OCI-LY1 (cell line): ENCODE measurements around the gene CDC45.

Source experiments
- H2AFZ ChIP-seq: fragments of 200-600 bp; sonication (generic), shearing (Covaris generic); 2 replicates; pipeline ENCODE4 v1.6.0; 2014; ENCODE audit warnings: antibody characterized with exemption, mild to moderate bottlenecking, low read length
- H3F3A ChIP-seq: fragments of 200-600 bp; sonication (generic), shearing (Covaris generic); 2 replicates; pipeline ENCODE4 v1.6.0; 2014; ENCODE audit warnings: mild to moderate bottlenecking, antibody characterized with exemption, low read length, moderate library complexity; ENCODE audit not compliant: insufficient read depth
- H3K27ac ChIP-seq: fragments of 200-600 bp; sonication (generic); 2 replicates; pipeline ENCODE4 v1.5.1; 2014; ENCODE audit warnings: low read length, mixed run types, mild to moderate bottlenecking, low read depth; ENCODE audit not compliant: poor library complexity, severe bottlenecking
- H3K27me3 ChIP-seq: fragments of 200-600 bp; sonication (generic); 2 replicates; pipeline ENCODE4 v1.6.0; 2014; ENCODE audit warnings: antibody characterized with exemption, mild to moderate bottlenecking, low read length, moderate library complexity; ENCODE audit not compliant: insufficient read depth
- H3K36me3 ChIP-seq: fragments of 200-600 bp; sonication (generic); 2 replicates; pipeline ENCODE4 v1.6.1; 2014; ENCODE audit warnings: mild to moderate bottlenecking, antibody characterized with exemption, low read length, moderate library complexity, mixed read lengths; ENCODE audit not compliant: insufficient read depth
- H3K4me1 ChIP-seq: fragments of 200-600 bp; sonication (generic); 2 replicates; pipeline ENCODE4 v1.5.1; 2014; ENCODE audit warnings: mild to moderate bottlenecking, low read length, moderate library complexity; ENCODE audit not compliant: insufficient read depth, severe bottlenecking
- H3K4me2 ChIP-seq: fragments of 200-600 bp; sonication (generic), shearing (Covaris generic); 2 replicates; pipeline ENCODE4 v1.6.1; 2014; ENCODE audit warnings: low read length
- H3K4me3 ChIP-seq: fragments of 200-600 bp; sonication (generic); 2 replicates; pipeline ENCODE4 v1.5.1; 2014; ENCODE audit warnings: low read length, low read depth, mild to moderate bottlenecking, mixed read lengths; ENCODE audit not compliant: poor library complexity, severe bottlenecking
- H3K79me2 ChIP-seq: fragments of 200-600 bp; shearing (Covaris generic); 2 replicates; pipeline ENCODE4 v1.6.1; 2016; ENCODE audit warnings: mixed run types, low read length, mixed read lengths; ENCODE audit not compliant: insufficient read depth
- H3K9ac ChIP-seq: fragments of 200-600 bp; sonication (generic), shearing (Covaris generic); 2 replicates; pipeline ENCODE4 v1.6.1; 2014; ENCODE audit warnings: mild to moderate bottlenecking, low read length, mixed read lengths
- H3K9me2 ChIP-seq: fragments of 200-600 bp; sonication (generic), shearing (Covaris generic); 2 replicates; pipeline ENCODE4 v1.6.1; 2014; ENCODE audit warnings: low read depth, mild to moderate bottlenecking, low read length, mixed read lengths
- H3K9me3 ChIP-seq: fragments of 200-600 bp; shearing (Covaris generic); 2 replicates; pipeline ENCODE4 v1.6.1; 2014; ENCODE audit warnings: low read length, mixed read lengths
- H4K20me1 ChIP-seq: fragments of 200-600 bp; sonication (generic), shearing (Covaris generic); 2 replicates; pipeline ENCODE4 v1.6.0; 2016; ENCODE audit warnings: mild to moderate bottlenecking, low read length; ENCODE audit not compliant: insufficient read depth
- CTCF ChIP-seq: fragments of 200-600 bp; sonication (generic), shearing (Covaris generic); IDR thresholded peaks from 2 replicates; pipeline ENCODE4 v1.5.1; 2017; ENCODE audit warnings: mild to moderate bottlenecking, antibody characterized with exemption, low read length, moderate library complexity, mixed read lengths
- EZH2 ChIP-seq: fragments of 200-600 bp; sonication (generic), shearing (Covaris generic); IDR thresholded peaks from 2 replicates; pipeline ENCODE4 v1.8.0; 2017; ENCODE audit warnings: borderline replicate concordance, mixed run types, mild to moderate bottlenecking, antibody characterized with exemption, low read length, moderate library complexity, mixed read lengths

The CDC45 gene

GRCh38 chr22:19479355-19480172 lies at the start of gene CDC45:
CDC45 (plus strand) TSS chr22:19479920; CDS start chr22:19479969, 49 bp downstream.
- peak within 1 kb of the TSS; percentile 82 for H3K27ac ChIP-seq
- H3F3A ChIP-seq: no peaks in the 10 kb centered on the region
- H3K9ac ChIP-seq: peak within 1 kb of the TSS; percentile 83
- TF ChIP-seq EZH2 (no peak), CTCF (no peak)
- H3K4me1 ChIP-seq: peaks cover 22% of the 10 kb centered on the region
- no peaks in the 10 kb centered on the region for H3K27me3 ChIP-seq
- H2AFZ ChIP-seq: no peak within 1 kb of the TSS; the same call in 1 of the 2 replicates
- peaks cover 39% of the 10 kb centered on the region for H3K79me2 ChIP-seq
- peaks cover 37% of the 10 kb centered on the region for H3K36me3 ChIP-seq
- H3K9me3 ChIP-seq: no peaks in the 10 kb centered on the region
- H3K9me2 ChIP-seq: no peaks in the 10 kb centered on the region
- H4K20me1 ChIP-seq: no peaks in the 10 kb centered on the region
- peak within 1 kb of the TSS; percentile 99 for H3K4me2 ChIP-seq
- H3K4me3 ChIP-seq: peak within 1 kb of the TSS; percentile 90

GRCh38 chr22:19429950-19430889 lies 49.5 kb upstream of the CDC45 start:
- Histone ChIP-seq H3F3A (no peaks in the 10 kb centered on the region), H3K4me2 (peak overlapping the region; percentile 86), H3K27ac (peak overlapping the region; percentile 63), H2AFZ (no peak overlapping the region), H3K79me2 (peaks cover 59% of the 10 kb centered on the region), H3K9me3 (no peaks in the 10 kb centered on the region), H3K36me3 (peaks cover 23% of the 10 kb centered on the region), H3K9ac (peak overlapping the region; percentile 90), H3K27me3 (no peaks in the 10 kb centered on the region), H3K9me2 (no peaks in the 10 kb centered on the region), H3K4me1 (peaks cover 42% of the 10 kb centered on the region), H3K4me3 (peak overlapping the region; percentile 93), H4K20me1 (no peaks in the 10 kb centered on the region)
- no peak for TF ChIP-seq EZH2
- no peak for TF ChIP-seq CTCF

- Histone ChIP-seq H3K27ac (peak overlapping the region; percentile 63), H2AFZ (no peak overlapping the region), H3K9ac (peak overlapping the region; percentile 90), H3K4me3 (peak overlapping the region; percentile 93), H3K79me2 (peaks cover 51% of the 10 kb centered on the region), H3K9me3 (no peaks in the 10 kb centered on the region), H3K27me3 (no peaks in the 10 kb centered on the region), H3K4me2 (peak overlapping the region; percentile 86), H3K36me3 (peaks cover 27% of the 10 kb centered on the region), H3K4me1 (peaks cover 42% of the 10 kb centered on the region), H3F3A (no peaks in the 10 kb centered on the region), H3K9me2 (no peaks in the 10 kb centered on the region), H4K20me1 (no peaks in the 10 kb centered on the region)
- TF ChIP-seq EZH2 (no peak), CTCF (peak; percentile 20; the same call in 1 of the 2 replicates)
Observed at GRCh38 chr22:19430890-19431541, 48.7 kb upstream of the CDC45 start.
